HEK293T (cell line): Measurements from ENCODE around the gene FAM163B.

Source experiments
- CTCF ChIA-PET: fragments of 350-600 bp; formaldehyde crosslinking; extraction: SDS; loops from one replicate; lab custom pipeline; 2021; ENCODE audit warnings: antibody characterized with exemption, inconsistent platforms; lab: Yijun Ruan, JAX
- POLR2A ChIA-PET: fragments of 350-600 bp; formaldehyde crosslinking; extraction: SDS; loops from one replicate; lab custom pipeline; 2020; ENCODE audit warnings: antibody characterized with exemption, inconsistent platforms; lab: Yijun Ruan, JAX
- DNase-seq: peaks from one replicate; pipeline ENCODE4 v3.0.0; 2012; ENCODE audit warnings: mixed read lengths; ENCODE audit errors: extremely low spot score
- ARNT ChIP-seq: fragments of 450-650 bp; IDR thresholded peaks from 2 replicates; pipeline ENCODE4 v1.6.1; 2017; ENCODE audit warnings: mild to moderate bottlenecking
- BHLHE40 ChIP-seq: fragments of 450-650 bp; IDR thresholded peaks from 2 replicates; pipeline ENCODE4 v1.6.1; 2016; ENCODE audit warnings: mild to moderate bottlenecking, moderate library complexity, borderline replicate concordance
- CTBP1 ChIP-seq: fragments of 450-650 bp; IDR thresholded peaks from 2 replicates; pipeline ENCODE4 v1.6.1; 2016; ENCODE audit warnings: borderline replicate concordance
- ELF4 ChIP-seq: fragments of 450-650 bp; IDR thresholded peaks from 2 replicates; pipeline ENCODE4 v1.6.1; 2017; ENCODE audit warnings: antibody characterized with exemption
- FOXA1 ChIP-seq: fragments of 450-650 bp; IDR thresholded peaks from 2 replicates; pipeline ENCODE4 v1.6.1; 2016; ENCODE audit warnings: mild to moderate bottlenecking
- FOXK2 ChIP-seq: fragments of 450-650 bp; IDR thresholded peaks from 2 replicates; pipeline ENCODE4 v1.6.1; 2016; ENCODE audit warnings: mild to moderate bottlenecking
- FOXM1 ChIP-seq: fragments of 450-650 bp; IDR thresholded peaks from 2 replicates; pipeline ENCODE4 v1.6.1; 2017; ENCODE audit warnings: mild to moderate bottlenecking, borderline replicate concordance
- HDGF ChIP-seq: fragments of 450-650 bp; IDR thresholded peaks from 2 replicates; pipeline ENCODE4 v1.6.1; 2017; ENCODE audit warnings: antibody characterized with exemption, borderline replicate concordance
- L3MBTL2 ChIP-seq: fragments of 450-650 bp; conservative IDR thresholded peaks from 2 replicates; pipeline ENCODE4 v1.6.1; 2016; ENCODE audit warnings: mild to moderate bottlenecking
- LEF1 ChIP-seq: fragments of 450-650 bp; IDR thresholded peaks from 2 replicates; pipeline ENCODE4 v1.6.1; 2017; ENCODE audit warnings: mild to moderate bottlenecking, borderline replicate concordance
- NFRKB ChIP-seq: fragments of 450-650 bp; IDR thresholded peaks from 2 replicates; pipeline ENCODE4 v1.6.1; 2016; ENCODE audit warnings: mild to moderate bottlenecking, moderate library complexity
- SP1 ChIP-seq: fragments of 450-650 bp; IDR thresholded peaks from 2 replicates; pipeline ENCODE4 v1.6.1; 2017
- SUZ12 ChIP-seq: fragments of 450-650 bp; IDR thresholded peaks from 2 replicates; pipeline ENCODE4 v1.6.1; 2016; ENCODE audit warnings: mild to moderate bottlenecking
- TARDBP ChIP-seq: fragments of 450-650 bp; IDR thresholded peaks from 2 replicates; pipeline ENCODE4 v1.6.1; 2016
- ZNF384 ChIP-seq: fragments of 450-650 bp; IDR thresholded peaks from 2 replicates; pipeline ENCODE4 v1.6.1; 2016
- TF ChIP-seq, protein P1 (sequence below): fragments of 450-650 bp; IDR thresholded peaks from 2 replicates; pipeline ENCODE4 v1.6.1; 2016

The FAM163B gene

GRCh38 chr9:133576031-133576874, 32.9 kb downstream of the FAM163B start:
- no peak for TF ChIP-seq FOXM1
- no peak for TF ChIP-seq FOXA1
- CTCF ChIA-PET, result no interaction called here
- POLR2A ChIA-PET, result no interaction called here
- DNase-seq, result no peak

DNA sequence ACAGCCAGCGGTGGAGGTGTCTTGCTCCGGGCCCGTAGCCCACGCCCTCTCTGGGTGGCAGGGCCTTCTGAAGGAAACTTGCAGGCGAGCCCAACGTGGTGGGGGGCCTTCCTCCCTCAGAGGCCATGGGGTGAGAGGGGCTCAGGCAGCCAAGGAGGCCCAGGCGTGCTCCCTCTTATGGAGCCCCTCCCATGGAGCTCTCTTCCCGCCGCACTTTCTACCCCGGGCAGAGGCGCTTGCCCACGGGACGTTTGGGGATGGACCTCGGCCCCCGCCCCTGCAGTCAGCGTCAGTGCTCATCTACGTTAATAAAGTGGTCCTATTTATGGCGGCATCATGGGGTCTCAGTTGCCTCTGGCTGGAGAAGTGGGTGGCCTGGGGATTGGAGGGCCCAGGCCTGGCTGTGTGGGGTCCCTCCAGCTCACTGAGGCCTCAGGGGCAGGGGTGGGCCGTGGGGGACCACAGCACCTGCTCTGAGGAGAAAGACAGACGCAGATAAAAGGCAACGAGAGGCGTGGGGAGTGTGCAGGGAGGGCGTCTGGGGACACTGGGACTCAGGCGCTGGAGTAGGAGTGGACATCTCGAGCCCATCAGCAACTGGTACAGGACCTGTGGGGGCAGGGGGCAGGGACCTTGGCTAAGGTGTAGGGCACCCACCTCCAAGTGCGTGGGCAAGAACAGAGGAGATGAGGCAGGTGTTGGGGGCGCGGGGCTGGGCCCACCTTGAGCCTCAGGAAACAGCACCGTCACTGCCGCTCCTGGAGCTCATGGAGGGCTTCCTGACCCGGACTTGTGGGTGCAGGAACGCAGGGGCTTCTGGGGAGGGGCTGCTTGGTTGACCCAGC, 33.8 kb downstream of the FAM163B start:
- ChIA-PET POLR2A (no interaction called here), CTCF (no interaction called here)
- no peak for DNase-seq
- TF ChIP-seq SP1, result no peak
- TF ChIP-seq CTBP1, result no peak
- no peak for TF ChIP-seq FOXA1
- no peak for TF ChIP-seq ZNF384
- TF ChIP-seq TARDBP, result no peak
- TF ChIP-seq FOXM1, result no peak
- TF ChIP-seq, protein P1, sequence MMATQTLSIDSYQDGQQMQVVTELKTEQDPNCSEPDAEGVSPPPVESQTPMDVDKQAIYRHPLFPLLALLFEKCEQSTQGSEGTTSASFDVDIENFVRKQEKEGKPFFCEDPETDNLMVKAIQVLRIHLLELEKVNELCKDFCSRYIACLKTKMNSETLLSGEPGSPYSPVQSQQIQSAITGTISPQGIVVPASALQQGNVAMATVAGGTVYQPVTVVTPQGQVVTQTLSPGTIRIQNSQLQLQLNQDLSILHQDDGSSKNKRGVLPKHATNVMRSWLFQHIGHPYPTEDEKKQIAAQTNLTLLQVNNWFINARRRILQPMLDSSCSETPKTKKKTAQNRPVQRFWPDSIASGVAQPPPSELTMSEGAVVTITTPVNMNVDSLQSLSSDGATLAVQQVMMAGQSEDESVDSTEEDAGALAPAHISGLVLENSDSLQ, result no peak
- TF ChIP-seq ARNT, result no peak
- no peak for TF ChIP-seq L3MBTL2
- no peak for TF ChIP-seq LEF1
- TF ChIP-seq HDGF, result no peak

DNA sequence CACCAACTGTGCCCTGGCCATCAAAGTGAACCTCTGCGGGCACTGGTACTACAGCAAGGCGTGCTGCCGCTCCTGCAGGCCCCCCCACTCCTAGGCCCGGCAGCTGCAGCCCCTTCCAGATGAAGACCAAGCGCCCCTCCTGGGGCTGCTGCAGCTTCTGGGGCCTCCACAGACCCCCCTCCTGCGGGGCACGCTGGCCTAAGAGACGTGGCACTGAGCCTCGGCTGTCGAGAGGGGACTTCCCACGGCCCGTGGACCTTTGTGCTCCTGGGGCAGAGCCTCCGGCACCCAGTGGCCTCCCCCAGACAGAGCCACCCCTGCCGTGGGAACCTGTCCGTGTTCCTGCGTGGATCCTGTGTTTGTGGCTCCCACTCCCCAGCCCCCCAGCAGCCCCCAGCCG, 34.4 kb downstream of the FAM163B start:
- DNase-seq, result no peak
- no peak for TF ChIP-seq ZNF384
- TF ChIP-seq ELF4, result no peak
- TF ChIP-seq, protein P1, result no peak
- no peak for TF ChIP-seq LEF1
- no peak for TF ChIP-seq CTBP1
- TF ChIP-seq TARDBP, result no peak
- no peak for TF ChIP-seq FOXA1
- no peak for TF ChIP-seq ARNT
- TF ChIP-seq L3MBTL2, result no peak
- no peak for TF ChIP-seq SP1
- TF ChIP-seq SUZ12, result no peak
- TF ChIP-seq NFRKB, result no peak
- no peak for TF ChIP-seq FOXM1
- no peak for TF ChIP-seq FOXK2
- TF ChIP-seq BHLHE40, result no peak
- no peak for TF ChIP-seq HDGF
- ChIA-PET POLR2A (no interaction called here), CTCF (no interaction called here)

- ChIA-PET CTCF (no interaction called here), POLR2A (no interaction called here)
- TF ChIP-seq FOXM1, result no peak
- TF ChIP-seq L3MBTL2, result no peak
- no peak for DNase-seq
These were observed 35.2 kb downstream of the FAM163B start for GRCh38 chr9:133573791-133574515.

GRCh38 chr9:133572821-133573361, 36.3 kb downstream of the FAM163B start:
- TF ChIP-seq SP1 (no peak), BHLHE40 (no peak), ZNF384 (no peak), CTBP1 (no peak), FOXA1 (no peak), LEF1 (no peak), HDGF (no peak), ARNT (no peak), NFRKB (no peak), ELF4 (no peak), FOXM1 (no peak), FOXK2 (no peak), L3MBTL2 (no peak), TARDBP (no peak), SUZ12 (no peak)
- TF ChIP-seq, protein P1, result no peak
- DNase-seq, result no peak
- ChIA-PET CTCF (no interaction called here), POLR2A (no interaction called here)
